ENCODE data around the gene DUOXA1.

Gene DUOXA1

GRCh38 chr15:45130291-45131000, 767 bp upstream of the DUOXA1 start:
- no peak for DNase-seq

GRCh38 chr15:45128971-45129639, 574 bp downstream of the DUOXA1 start:
- DNase-seq, result no peak

- DNase-seq, result peak; percentile 39 to 65
Measured at GRCh38 chr15:45126535-45127158, 3.0 kb downstream of the DUOXA1 start.

- no peak for DNase-seq
Measured at GRCh38 chr15:45123397-45123796, 6.3 kb downstream of the DUOXA1 start.

- no peak for DNase-seq
Measured at GRCh38 chr15:45122719-45123118, 7.0 kb downstream of the DUOXA1 start.

GRCh38 chr15:45121706-45122417, 7.8 kb downstream of the DUOXA1 start:
- DNase-seq, result no peak

GRCh38 chr15:45121020-45121419, 8.7 kb downstream of the DUOXA1 start:
- DNase-seq, result no peak

GRCh38 chr15:45120081-45120972, 9.4 kb downstream of the DUOXA1 start:
- no peak for DNase-seq

GRCh38 chr15:45118996-45119395, 10.7 kb downstream of the DUOXA1 start:
- no peak for DNase-seq

- DNase-seq, result peak; percentile 85 to 87
Measured at GRCh38 chr15:45118131-45118588, 11.5 kb downstream of the DUOXA1 start.

GRCh38 chr15:45117308-45118130, 12.2 kb downstream of the DUOXA1 start:
- no peak for DNase-seq

- no peak for DNase-seq
Measured at GRCh38 chr15:45116482-45117307, 13.0 kb downstream of the DUOXA1 start.

GRCh38 chr15:45116006-45116481, 13.6 kb downstream of the DUOXA1 start:
- no peak for DNase-seq

GRCh38 chr15:45115312-45115820, 14.3 kb downstream of the DUOXA1 start:
- DNase-seq, result no peak

GRCh38 chr15:45114751-45115085, 15.0 kb downstream of the DUOXA1 start:
- DNase-seq, result no peak

- DNase-seq, result no peak
Measured at GRCh38 chr15:45114076-45114750, 15.5 kb downstream of the DUOXA1 start, which contains the start of the genes DUOX2 and DUOXA2. TSS of gene DUOX2 (minus strand) at chr15:45114172. CDS start at chr15:45113411, 761 bp downstream. TSS of gene DUOXA2 (plus strand) at chr15:45114326. CDS start at chr15:45114606, 280 bp downstream.

- DNase-seq, result no peak
Measured at GRCh38 chr15:45113380-45113990, 16.2 kb downstream of the DUOXA1 start.

- DNase-seq, result no peak
Measured at GRCh38 chr15:45112591-45113379, 16.9 kb downstream of the DUOXA1 start.

Data from CD4-positive, alpha-beta T cell treated with Interleukin-4 for 1 hour (primary cell).